Keratinocyte (primary cell): ENCODE measurements around the gene DYNC1I1.

Experiments
- CTCF ChIP-seq, 3 experiments: IDR thresholded peaks in 1 of 3; conservative IDR thresholded peaks in 1 of 3; optimal IDR thresholded peaks in 1 of 3; 2 replicates in 2 of 3; 3 replicates in 1 of 3; pipeline versions ENCODE3 to v1.5.1; 2011; ENCODE audit warnings: low read length in 3 of 3, mild to moderate bottlenecking in 3 of 3, moderate library complexity in 2 of 3, control low read depth in 1 of 3, inconsistent platforms in 1 of 3; ENCODE audit not compliant: insufficient read depth in 2 of 3; ENCODE audit errors: extremely low read depth in 1 of 3
- EZH2 ChIP-seq: IDR thresholded peaks from one replicate; pipeline ENCODE4 v1.6.1; 2012; ENCODE audit warnings: inconsistent platforms, mild to moderate bottlenecking, low read length, moderate library complexity

GRCh38 chr7:95925971-95926370 is 153.6 kb downstream of the DYNC1I1 start:
- TF ChIP-seq CTCF (optimal IDR thresholded peaks at IDR 0.05 in 1 of 3, IDR thresholded peaks at IDR 0.05 in 1 of 3, conservative IDR thresholded peaks at IDR 0.05 in 1 of 3; ENCODE audit: extremely low read depth in 1 of 3, insufficient read depth in 2 of 3, low read length in 3 of 3) (no peak), EZH2 (no peak)
